Measurements from ENCODE around the gene NR2C2. TPM values are rescaled to one million over a fixed set of nuclear protein-coding genes. Genes with fewer than 3 reads are reported as not detected.

Gene NR2C2
- total and polyA plus RNA-seq, 9 donors = 11.4 to 56.7 (median 42.4) TPM

GRCh38 chr3:15045667-15046066 lies 98.3 kb downstream of the NR2C2 start:
- no peak for DNase-seq
- H3K4me3 ChIP-seq = no peak overlapping the region
- TF ChIP-seq EP300 (IDR thresholded peaks at IDR 0.05) = no peak
- no peak for TF ChIP-seq CTCF (IDR thresholded peaks at IDR 0.05)
- TF ChIP-seq POLR2A (IDR thresholded peaks at IDR 0.05) = no peak
- intact Hi-C loops (cut with DNase I) = loop anchor here in 2 of 4 donors (10.0 kb wide), 1 partner anchor 121 kb away; no protein-coding TSS in a partner anchor
- H3K36me3 ChIP-seq = no peaks in the 10 kb centered on the region
- peaks cover 1% of the 10 kb centered on the region for H3K4me1 ChIP-seq (ENCODE audit: insufficient read depth)
- no peak overlapping the region for H3K27ac ChIP-seq
- WGBS, 3 donors = 70 to 74% (median 70%) methylated on average over 1 of the region's 1 CpG
- no peaks in the 10 kb centered on the region for H3K9me3 ChIP-seq
- no peaks in the 10 kb centered on the region for H3K27me3 ChIP-seq

GRCh38 chr3:15049584-15049983 lies 102.2 kb downstream of the NR2C2 start:
- Histone ChIP-seq H3K36me3 (no peaks in the 10 kb centered on the region), H3K27ac (no peak overlapping the region), H3K4me3 (no peak overlapping the region), H3K9me3 (no peaks in the 10 kb centered on the region), H3K27me3 (no peaks in the 10 kb centered on the region), H3K4me1 (ENCODE audit: insufficient read depth) (no peaks in the 10 kb centered on the region)
- intact Hi-C loops (cut with DNase I) = loop anchor here in 2 of 4 donors (10.0 kb wide), 1 partner anchor 125 kb away; no protein-coding TSS in a partner anchor
- no peak for TF ChIP-seq CTCF (IDR thresholded peaks at IDR 0.05)
- TF ChIP-seq EP300 (IDR thresholded peaks at IDR 0.05) = no peak
- no peak for TF ChIP-seq POLR2A (IDR thresholded peaks at IDR 0.05)
- no peak for DNase-seq
- 83 to 89% (median 87%) methylated on average over 2 of the region's 2 CpGs for whole genome bisulfite sequencing, 3 donors

- TF ChIP-seq POLR2A (IDR thresholded peaks at IDR 0.05) (no peak), CTCF (IDR thresholded peaks at IDR 0.05) (no peak), EP300 (IDR thresholded peaks at IDR 0.05) (no peak)
- DNase-seq = no peak
- no peak overlapping the region for H3K4me3 ChIP-seq
- H3K4me1 ChIP-seq (ENCODE audit: insufficient read depth) = no peaks in the 10 kb centered on the region
- WGBS, 3 donors = 66 to 70% (median 69%) methylated on average over 3 of the region's 3 CpGs
- no peaks in the 10 kb centered on the region for H3K36me3 ChIP-seq
- H3K27ac ChIP-seq = no peak overlapping the region
- no peaks in the 10 kb centered on the region for H3K9me3 ChIP-seq
- no peaks in the 10 kb centered on the region for H3K27me3 ChIP-seq
- intact Hi-C loops (cut with DNase I) = loop anchor here in 1 of 4 donors (10.0 kb wide), 1 partner anchor 96 kb away; no protein-coding TSS in a partner anchor
Observed at GRCh38 chr3:15050405-15051092, 103.2 kb downstream of the NR2C2 start.

GRCh38 chr3:15051531-15051930 lies 104.1 kb downstream of the NR2C2 start:
- H3K36me3 ChIP-seq = no peaks in the 10 kb centered on the region
- TF ChIP-seq EP300 (IDR thresholded peaks at IDR 0.05) (no peak), CTCF (IDR thresholded peaks at IDR 0.05) (no peak), POLR2A (IDR thresholded peaks at IDR 0.05) (no peak)
- H3K4me1 ChIP-seq (ENCODE audit: insufficient read depth) = no peaks in the 10 kb centered on the region
- no peak overlapping the region for H3K27ac ChIP-seq
- DNase-seq = no peak
- intact Hi-C loops (cut with DNase I) = loop anchor here in 1 of 4 donors (10.0 kb wide), 1 partner anchor 97 kb away; no protein-coding TSS in a partner anchor
- H3K27me3 ChIP-seq = no peaks in the 10 kb centered on the region
- H3K9me3 ChIP-seq = no peaks in the 10 kb centered on the region
- WGBS, 3 donors = 67 to 95% (median 75%) methylated on average over 1 of the region's 1 CpG
- no peak overlapping the region for H3K4me3 ChIP-seq

All from ovary (tissue), 9 donors.